HCT116 (cell line): Measurements from ENCODE around the gene PPP1R1C. TPM values are rescaled to one million over a fixed set of nuclear protein-coding genes. Genes with fewer than 3 reads are reported as not detected.

Source experiments
- ATAC-seq: fragments of 200-7000 bp; cut with Tn5 transposase; 2 replicates; pipeline ENCODE4 v1.9.1; 2020; ENCODE audit warnings: mild to moderate bottlenecking, moderate library complexity
- BruUV-seq: library from RNA; stranded (reverse); fragments of 400-500 nt; replicated peaks from 2 replicates; lab custom pipeline; 2021; lab: Mats Ljungman, UMichigan
- CTCF ChIA-PET: fragments of 300-600 bp; sonication (Branson Sonifier 250); formaldehyde crosslinking; loops from one replicate; lab custom pipeline; 2021; ENCODE audit warnings: antibody characterized with exemption; lab: Charles Lee
- POLR2A ChIA-PET: fragments of 300-600, 350-600 bp; sonication (Branson Sonifier 250); formaldehyde crosslinking; loops from one replicate; lab custom pipeline; 2021; ENCODE audit warnings: antibody characterized with exemption; lab: Charles Lee
- RAD21 ChIA-PET, 2 experiments: fragments of 300-600 bp; sonication (Branson Sonifier 250); formaldehyde crosslinking; loops; one replicate each; lab custom pipeline; 2023; ENCODE audit warnings: low total read pairs in 2 of 2; ENCODE audit not compliant: uncharacterized antibody in 2 of 2, unreplicated experiment in 2 of 2, low non-redundant PET in 1 of 2; lab: Charles Lee
- DNase-seq: peaks from one replicate; pipeline ENCODE4 v3.0.0-alpha.2; 2010; ENCODE audit warnings: low read depth, low spot score
- H2AFZ ChIP-seq: fragments of 200-600 bp; shearing (Covaris generic), sonication (generic); 2 replicates; pipeline ENCODE4 v1.6.1; 2017; ENCODE audit warnings: low read depth, mixed run types, mixed read lengths, antibody characterized with exemption, low read length; ENCODE audit not compliant: poor library complexity, severe bottlenecking
- H3K27ac ChIP-seq: 2 replicates; pipeline ENCODE4 v1.5.1; 2012; ENCODE audit warnings: low read depth, low read length
- H3K27me3 ChIP-seq: fragments of 200-600 bp; sonication (generic); 2 replicates; pipeline ENCODE4 v1.6.1; 2016; ENCODE audit warnings: mixed run types, low read length, mixed read lengths; ENCODE audit not compliant: insufficient read depth
- H3K36me3 ChIP-seq, 2 experiments: fragments of 200-500 bp in 1 of 2; fragments of 200-600 bp in 1 of 2; sonication (Bioruptor generic) in 1 of 2; sonication (generic) in 1 of 2; 2 replicates each; pipeline versions ENCODE4 v1.5.1 to v1.6.1; 2014 to 2016; ENCODE audit warnings: low read length in 2 of 2, inconsistent platforms in 1 of 2, mixed read lengths in 1 of 2, mixed run types in 1 of 2; ENCODE audit not compliant: insufficient read depth in 2 of 2, control insufficient read depth in 1 of 2
- H3K4me1 ChIP-seq, 2 experiments: fragments of 200-600 bp in 1 of 2; sonication (generic) in 1 of 2; 2 replicates each; pipeline versions ENCODE4 v1.5.1 to v1.6.1; 2012 to 2017; ENCODE audit warnings: low read length in 2 of 2, inconsistent platforms in 1 of 2, mild to moderate bottlenecking in 1 of 2, mixed read lengths in 1 of 2, mixed run types in 1 of 2, moderate library complexity in 1 of 2; ENCODE audit not compliant: insufficient read depth in 2 of 2, control insufficient read depth in 1 of 2
- H3K4me2 ChIP-seq: fragments of 200-600 bp; sonication (generic); 2 replicates; pipeline ENCODE4 v1.6.1; 2017; ENCODE audit warnings: mixed run types, low read length, mixed read lengths
- H3K4me3 ChIP-seq, 2 experiments: fragments of 200-600 bp in 1 of 2; sonication (generic) in 1 of 2; replicated peaks in 1 of 2; 2 replicates each; pipeline ENCODE4 v1.5.1; 2011 to 2016; ENCODE audit warnings: low read length in 2 of 2, control low read depth in 1 of 2, low read depth in 1 of 2, mild to moderate bottlenecking in 1 of 2, mixed read lengths in 1 of 2, mixed run types in 1 of 2
- H3K79me2 ChIP-seq: fragments of 200-600 bp; sonication (generic); 2 replicates; pipeline ENCODE4 v1.6.1; 2017; ENCODE audit warnings: mild to moderate bottlenecking, mixed run types, low read length, moderate library complexity, mixed read lengths; ENCODE audit not compliant: insufficient read depth
- H3K9ac ChIP-seq: fragments of 200-600 bp; sonication (generic); 2 replicates; pipeline ENCODE4 v1.6.1; 2016; ENCODE audit warnings: low read length, mixed read lengths
- H3K9me2 ChIP-seq: fragments of 200-600 bp; sonication (generic), shearing (Covaris generic); 2 replicates; pipeline ENCODE4 v1.6.1; 2017; ENCODE audit warnings: mixed run types, mild to moderate bottlenecking, moderate library complexity; ENCODE audit not compliant: insufficient read depth
- H3K9me3 ChIP-seq, 2 experiments: fragments of 200-500 bp in 1 of 2; fragments of 200-600 bp in 1 of 2; sonication (Bioruptor generic) in 1 of 2; sonication (generic) in 1 of 2; 2 replicates each; pipeline ENCODE4 v1.6.1; 2014 to 2017; ENCODE audit warnings: low read length in 2 of 2, mixed read lengths in 2 of 2, inconsistent platforms in 1 of 2, low read depth in 1 of 2, mild to moderate bottlenecking in 1 of 2, mixed run types in 1 of 2, moderate library complexity in 1 of 2; ENCODE audit not compliant: control insufficient read depth in 1 of 2, insufficient read depth in 1 of 2
- H4K20me1 ChIP-seq: fragments of 200-600 bp; sonication (generic), shearing (Covaris generic); 2 replicates; pipeline ENCODE4 v1.6.1; 2017; ENCODE audit warnings: mixed run types, mild to moderate bottlenecking, moderate library complexity; ENCODE audit not compliant: insufficient read depth
- ATF3 ChIP-seq: IDR thresholded peaks from 2 replicates; pipeline ENCODE4 v1.6.1; 2012
- CBX3 ChIP-seq: IDR thresholded peaks from 2 replicates; pipeline ENCODE4 v1.6.1; 2012; ENCODE audit warnings: low read depth
- ELF1 ChIP-seq: IDR thresholded peaks from 2 replicates; pipeline ENCODE4 v1.6.1; 2012; ENCODE audit warnings: low read depth, borderline replicate concordance
- EZH2phosphoT487 ChIP-seq: fragments of 200-600 bp; IDR thresholded peaks from 2 replicates; pipeline ENCODE4 v1.6.1; 2018; ENCODE audit warnings: antibody characterized with exemption, borderline replicate concordance
- POLR2A ChIP-seq: IDR thresholded peaks from 2 replicates; pipeline ENCODE4 v1.7.0; 2011; ENCODE audit warnings: borderline replicate concordance; ENCODE audit not compliant: insufficient read depth, insufficient read length; ENCODE audit errors: extremely low read depth
- POLR2AphosphoS5 ChIP-seq: IDR thresholded peaks from 2 replicates; pipeline ENCODE4 v1.6.1; 2011; ENCODE audit warnings: mild to moderate bottlenecking, low read depth, low read length, moderate library complexity
- RAD21 ChIP-seq: IDR thresholded peaks from 2 replicates; pipeline ENCODE4 v1.6.1; 2012; ENCODE audit warnings: low read depth, mild to moderate bottlenecking
- REST ChIP-seq: IDR thresholded peaks from 2 replicates; pipeline ENCODE4 v1.6.1; 2012; ENCODE audit warnings: low read depth
- SP1 ChIP-seq: IDR thresholded peaks from 2 replicates; pipeline ENCODE4 v1.6.1; 2012; ENCODE audit warnings: low read depth
- SRF ChIP-seq: IDR thresholded peaks from 2 replicates; pipeline ENCODE4 v1.6.1; 2012; ENCODE audit warnings: low read depth
- intact Hi-C: fragments of 100-400 bp; cut with micrococcal nuclease; formaldehyde crosslinking; loops from 2 replicates; pipeline ENCODE4 v1.10.0; 2022
- total RNA-seq: library from RNA; stranded (reverse); gene quantifications from one replicate; pipeline ENCODE4 v1.2.1, GENCODE V29; 2021; ENCODE audit not compliant: unreplicated experiment

PPP1R1C gene
- total RNA-seq, 1 experiment from 2014 or later, result 17.8 TPM

- Histone ChIP-seq H3K4me2 (no peak overlapping the region), H3K27me3 (no peaks in the 10 kb centered on the region), H3K9me3 (no peaks in the 10 kb centered on the region), H3K79me2 (peaks cover 6% of the 10 kb centered on the region), H4K20me1 (no peaks in the 10 kb centered on the region), H3K4me1 (peaks cover 0 to 6% of the 10 kb centered on the region in 2 experiments; a peak in 2 of 4 replicates), H3K9me2 (no peaks in the 10 kb centered on the region), H3K4me3 (no peak overlapping the region), H2AFZ (no peak overlapping the region), H3K9ac (no peak overlapping the region), H3K36me3 (no peaks in the 10 kb centered on the region), H3K27ac (no peak overlapping the region)
- CTCF ChIA-PET, result no interaction called here
- intact Hi-C loops, result no loop called here
- POLR2A ChIA-PET, result no interaction called here
- BruUV-seq, result no TSS peak
- DNase-seq (no peak), ATAC-seq (no peak)
- RAD21 ChIA-PET, result no interaction called here
- no peak for TF ChIP-seq ELF1
- no peak for TF ChIP-seq SRF
- TF ChIP-seq POLR2AphosphoS5, result no peak
- TF ChIP-seq REST, result no peak
- TF ChIP-seq CBX3, result no peak
- no peak for TF ChIP-seq ATF3
- no peak for TF ChIP-seq SP1
- no peak for TF ChIP-seq EZH2phosphoT487
- no peak for TF ChIP-seq POLR2A
- TF ChIP-seq RAD21, result no peak
Observed at GRCh38 chr2:181972431-181973170, 13.1 kb upstream of the PPP1R1C start.
